KOPT-K1 (cell line): ENCODE results near the gene ACADS.

Experiments
- H3K27ac ChIP-seq: fragments of 200-600 bp; sonication (generic); 2 replicates; pipeline ENCODE4 v1.5.1; 2016; ENCODE audit warnings: antibody characterized with exemption, mild to moderate bottlenecking, low read depth, low read length; ENCODE audit not compliant: poor library complexity, severe bottlenecking
- H3K36me3 ChIP-seq: fragments of 200-600 bp; sonication (generic); 2 replicates; pipeline ENCODE4 v1.5.1; 2017; ENCODE audit warnings: antibody characterized with exemption, mild to moderate bottlenecking, low read length, moderate library complexity; ENCODE audit not compliant: insufficient read depth
- H3K9me3 ChIP-seq: fragments of 200-600 bp; sonication (generic); 2 replicates; pipeline ENCODE4 v1.5.1; 2017; ENCODE audit warnings: antibody characterized with exemption, low read length, mild to moderate bottlenecking; ENCODE audit not compliant: insufficient read depth, poor library complexity, severe bottlenecking

The ACADS gene

DNA sequence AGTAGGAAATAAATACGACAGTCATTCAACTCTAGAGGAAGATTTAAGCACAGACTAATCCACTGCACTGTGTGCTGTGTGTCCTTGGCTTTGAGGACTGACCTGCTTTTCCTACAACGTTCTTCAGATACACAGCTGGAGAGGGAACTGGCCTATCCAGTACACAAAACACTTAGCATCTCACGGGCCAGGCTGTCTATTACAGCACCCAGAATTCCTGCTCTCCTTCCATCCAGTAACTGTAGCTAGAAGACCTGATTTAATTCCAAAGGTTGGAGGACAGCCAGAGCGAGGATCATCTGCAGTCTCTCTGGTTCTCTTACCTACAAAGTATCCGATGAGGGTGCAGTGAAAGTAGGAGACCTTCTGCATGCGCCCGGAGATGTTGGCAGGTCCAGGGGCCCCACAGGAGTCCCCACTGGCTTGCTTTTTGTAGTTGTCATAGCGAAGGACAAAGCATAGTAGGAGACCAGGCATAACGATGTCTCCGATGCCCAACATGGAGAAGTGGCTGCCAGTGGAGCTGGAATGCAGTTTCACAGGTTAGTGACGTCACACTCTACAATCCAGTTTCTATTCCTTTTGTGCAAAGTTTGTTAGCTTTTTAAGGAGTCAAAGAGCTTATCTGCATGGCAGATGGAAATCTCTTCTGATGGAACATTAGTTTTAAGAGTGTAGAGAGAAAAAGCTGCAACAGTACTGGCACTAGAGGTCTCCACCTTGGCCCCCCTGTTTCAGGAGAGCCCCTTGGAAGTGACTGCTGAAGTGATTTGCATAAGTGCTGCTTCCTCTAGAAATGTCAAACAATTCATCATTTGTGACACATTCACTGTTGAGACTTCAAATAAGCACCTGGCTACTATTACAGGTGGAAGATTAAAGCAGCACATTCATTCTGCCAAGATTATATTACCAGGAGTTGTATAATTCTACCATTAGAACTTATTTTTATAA, 41.7 kb downstream of the ACADS start:
- Histone ChIP-seq H3K9me3 (no peaks in the 10 kb centered on the region), H3K27ac (no peak overlapping the region), H3K36me3 (peaks cover 98% of the 10 kb centered on the region)

DNA sequence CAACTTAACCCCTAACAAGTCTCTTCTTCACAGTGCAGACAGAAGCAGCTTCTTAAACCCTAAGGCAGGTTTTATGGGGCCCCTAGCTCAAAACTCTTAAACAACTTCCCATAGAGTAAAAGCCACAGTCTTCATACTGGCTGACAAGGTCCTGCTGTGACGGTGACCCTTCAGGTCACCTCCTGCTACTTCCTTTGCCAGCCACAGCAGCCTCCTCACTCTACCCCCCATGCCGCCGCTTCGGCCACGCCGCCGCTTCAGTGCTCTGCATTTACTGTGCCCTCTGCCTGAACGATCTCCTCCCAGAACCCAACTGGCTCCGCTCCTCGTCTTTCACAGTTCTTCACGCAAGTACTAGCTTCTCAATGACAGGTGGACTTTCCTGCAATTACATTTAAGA, 45.5 kb downstream of the ACADS start:
- Histone ChIP-seq H3K27ac (no peak overlapping the region), H3K9me3 (no peaks in the 10 kb centered on the region), H3K36me3 (peaks cover 96% of the 10 kb centered on the region)

GRCh38 chr12:120774169-120774916, 48.7 kb downstream of the ACADS start:
- Histone ChIP-seq H3K36me3 (peaks cover 94% of the 10 kb centered on the region), H3K27ac (peak overlapping the region; percentile 4), H3K9me3 (no peaks in the 10 kb centered on the region)

DNA sequence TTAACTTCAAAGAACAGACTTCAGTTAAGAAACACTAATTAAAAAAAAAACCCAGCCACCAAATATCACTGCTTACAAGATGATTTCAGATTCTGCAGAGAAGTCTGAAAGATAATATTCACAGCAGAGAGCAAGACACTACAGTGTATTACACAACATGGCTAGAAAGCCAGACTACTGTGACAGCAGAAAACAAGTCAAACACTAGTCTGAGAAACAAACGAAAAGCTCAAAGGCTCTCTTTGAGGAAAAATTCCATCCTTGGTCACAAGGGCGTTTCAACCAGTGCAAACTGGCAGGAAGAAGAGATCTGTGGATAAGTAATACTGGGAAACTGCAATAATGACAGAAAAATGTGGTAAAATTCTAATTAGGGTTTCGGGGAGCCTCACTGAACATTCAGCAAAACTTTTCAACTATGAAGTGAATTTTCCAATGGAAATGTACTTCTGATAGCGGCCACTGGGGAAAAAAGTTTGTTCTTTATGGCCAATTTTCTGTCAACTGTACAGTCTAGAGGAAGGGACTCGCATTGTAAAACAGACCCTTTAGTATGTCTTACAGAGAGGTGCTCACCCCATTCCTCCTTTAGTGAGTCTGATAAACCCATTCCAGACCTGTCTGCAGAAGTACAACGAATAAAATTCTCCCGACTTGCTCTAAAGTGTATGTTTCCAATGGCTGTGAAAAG, 50.4 kb downstream of the ACADS start:
- H3K9me3 ChIP-seq, result no peaks in the 10 kb centered on the region
- no peak overlapping the region for H3K27ac ChIP-seq
- peaks cover 94% of the 10 kb centered on the region for H3K36me3 ChIP-seq

DNA sequence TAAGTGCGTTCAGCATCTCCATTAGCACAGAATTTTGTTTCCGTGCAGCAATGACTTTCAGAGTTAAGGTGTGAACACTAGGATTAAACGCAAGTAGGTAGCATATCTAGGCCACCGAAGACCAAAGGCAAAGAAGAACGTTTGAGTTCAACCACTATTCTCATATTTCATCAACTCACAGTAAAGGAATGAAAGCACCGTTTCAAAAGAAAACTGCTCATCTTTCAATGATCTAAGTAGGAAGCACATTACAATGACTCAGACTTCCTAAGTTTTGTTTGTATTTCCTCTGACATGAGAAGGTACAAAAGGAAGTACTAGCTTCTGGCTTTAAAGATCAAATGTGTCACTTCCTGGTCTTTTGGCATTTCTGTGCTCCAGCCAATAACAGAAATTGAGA, 57.6 kb downstream of the ACADS start:
- no peaks in the 10 kb centered on the region for H3K9me3 ChIP-seq
- peaks cover 67% of the 10 kb centered on the region for H3K36me3 ChIP-seq
- H3K27ac ChIP-seq, result no peak overlapping the region

- Histone ChIP-seq H3K36me3 (peaks cover 63% of the 10 kb centered on the region), H3K9me3 (no peaks in the 10 kb centered on the region)
These were observed 59.2 kb downstream of the ACADS start for GRCh38 chr12:120784804-120785203.

DNA sequence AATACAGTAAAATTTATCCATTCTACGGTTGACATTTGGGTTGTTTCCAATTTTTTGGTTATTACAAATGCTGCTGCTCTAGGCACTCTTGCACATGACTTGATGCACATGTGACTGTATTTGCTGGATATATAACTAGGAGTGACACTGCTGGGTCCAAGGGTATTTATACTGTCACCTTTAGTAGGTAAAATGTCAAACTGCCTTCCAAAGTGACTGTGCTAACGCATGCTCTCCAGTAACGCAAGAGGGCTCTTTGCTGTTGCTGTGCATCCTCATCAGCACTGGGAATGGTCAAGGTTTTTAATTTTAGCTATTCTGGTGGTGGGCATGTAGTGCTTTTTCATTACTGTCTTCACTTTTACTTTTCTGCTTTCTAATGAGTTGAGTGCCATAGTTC, 62.3 kb downstream of the ACADS start:
- no peak overlapping the region for H3K27ac ChIP-seq
- no peaks in the 10 kb centered on the region for H3K9me3 ChIP-seq
- H3K36me3 ChIP-seq, result peaks cover 57% of the 10 kb centered on the region

More at GRCh38 chr12:120784804-120785203, 59.2 kb downstream of the ACADS start:
- no peak overlapping the region for H3K27ac ChIP-seq
